Measurements from ENCODE around the gene CCR5AS.

Gene CCR5AS

DNA sequence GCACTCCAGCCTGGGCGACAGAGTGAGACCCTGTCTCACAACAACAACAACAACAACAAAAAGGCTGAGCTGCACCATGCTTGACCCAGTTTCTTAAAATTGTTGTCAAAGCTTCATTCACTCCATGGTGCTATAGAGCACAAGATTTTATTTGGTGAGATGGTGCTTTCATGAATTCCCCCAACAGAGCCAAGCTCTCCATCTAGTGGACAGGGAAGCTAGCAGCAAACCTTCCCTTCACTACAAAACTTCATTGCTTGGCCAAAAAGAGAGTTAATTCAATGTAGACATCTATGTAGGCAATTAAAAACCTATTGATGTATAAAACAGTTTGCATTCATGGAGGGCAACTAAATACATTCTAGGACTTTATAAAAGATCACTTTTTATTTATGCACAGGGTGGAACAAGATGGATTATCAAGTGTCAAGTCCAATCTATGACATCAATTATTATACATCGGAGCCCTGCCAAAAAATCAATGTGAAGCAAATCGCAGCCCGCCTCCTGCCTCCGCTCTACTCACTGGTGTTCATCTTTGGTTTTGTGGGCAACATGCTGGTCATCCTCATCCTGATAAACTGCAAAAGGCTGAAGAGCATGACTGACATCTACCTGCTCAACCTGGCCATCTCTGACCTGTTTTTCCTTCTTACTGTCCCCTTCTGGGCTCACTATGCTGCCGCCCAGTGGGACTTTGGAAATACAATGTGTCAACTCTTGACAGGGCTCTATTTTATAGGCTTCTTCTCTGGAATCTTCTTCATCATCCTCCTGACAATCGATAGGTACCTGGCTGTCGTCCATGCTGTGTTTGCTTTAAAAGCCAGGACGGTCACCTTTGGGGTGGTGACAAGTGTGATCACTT is 34.1 kb downstream of the CCR5AS start:
- ATAC-seq (no peak), DNase-seq (ENCODE audit: low spot score) (no peak)
- Mint-ChIP-seq H3K4me3 (no peak overlapping the region), H3K27ac (no peak overlapping the region), H3K27me3 (ENCODE audit: low read depth) (peaks cover 8% of the 10 kb centered on the region), H3K36me3 (no peaks in the 10 kb centered on the region), H3K9me3 (no peaks in the 10 kb centered on the region), H3K4me1 (peaks cover 13% of the 10 kb centered on the region)
- TF ChIP-seq NFE2L1 (CRISPR knock-in tag; IDR thresholded peaks at IDR 0.05) (no peak), NR1H2 (CRISPR knock-in tag; IDR thresholded peaks at IDR 0.05) (no peak)
- TF ChIP-seq, protein P1, sequence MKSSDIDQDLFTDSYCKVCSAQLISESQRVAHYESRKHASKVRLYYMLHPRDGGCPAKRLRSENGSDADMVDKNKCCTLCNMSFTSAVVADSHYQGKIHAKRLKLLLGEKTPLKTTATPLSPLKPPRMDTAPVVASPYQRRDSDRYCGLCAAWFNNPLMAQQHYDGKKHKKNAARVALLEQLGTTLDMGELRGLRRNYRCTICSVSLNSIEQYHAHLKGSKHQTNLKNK (CRISPR knock-in tag; IDR thresholded peaks at IDR 0.05), result no peak
- TF ChIP-seq, protein P2, sequence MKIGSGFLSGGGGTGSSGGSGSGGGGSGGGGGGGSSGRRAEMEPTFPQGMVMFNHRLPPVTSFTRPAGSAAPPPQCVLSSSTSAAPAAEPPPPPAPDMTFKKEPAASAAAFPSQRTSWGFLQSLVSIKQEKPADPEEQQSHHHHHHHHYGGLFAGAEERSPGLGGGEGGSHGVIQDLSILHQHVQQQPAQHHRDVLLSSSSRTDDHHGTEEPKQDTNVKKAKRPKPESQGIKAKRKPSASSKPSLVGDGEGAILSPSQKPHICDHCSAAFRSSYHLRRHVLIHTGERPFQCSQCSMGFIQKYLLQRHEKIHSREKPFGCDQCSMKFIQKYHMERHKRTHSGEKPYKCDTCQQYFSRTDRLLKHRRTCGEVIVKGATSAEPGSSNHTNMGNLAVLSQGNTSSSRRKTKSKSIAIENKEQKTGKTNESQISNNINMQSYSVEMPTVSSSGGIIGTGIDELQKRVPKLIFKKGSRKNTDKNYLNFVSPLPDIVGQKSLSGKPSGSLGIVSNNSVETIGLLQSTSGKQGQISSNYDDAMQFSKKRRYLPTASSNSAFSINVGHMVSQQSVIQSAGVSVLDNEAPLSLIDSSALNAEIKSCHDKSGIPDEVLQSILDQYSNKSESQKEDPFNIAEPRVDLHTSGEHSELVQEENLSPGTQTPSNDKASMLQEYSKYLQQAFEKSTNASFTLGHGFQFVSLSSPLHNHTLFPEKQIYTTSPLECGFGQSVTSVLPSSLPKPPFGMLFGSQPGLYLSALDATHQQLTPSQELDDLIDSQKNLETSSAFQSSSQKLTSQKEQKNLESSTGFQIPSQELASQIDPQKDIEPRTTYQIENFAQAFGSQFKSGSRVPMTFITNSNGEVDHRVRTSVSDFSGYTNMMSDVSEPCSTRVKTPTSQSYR (CRISPR knock-in tag; IDR thresholded peaks at IDR 0.05), result no peak
- ChIA-PET CTCF (interaction anchor here (0.7 to 5.5 kb wide), 12 partner anchors 9 to 293 kb away, joined by 3 to 68 read pairs (median 4); partner anchors contain the start of genes CCR1 and CCR2), POLR2A (interaction anchor here (0.8 kb wide), 1 partner anchor 9 kb away, joined by 3 read pairs; no protein-coding TSS in a partner anchor)

DNA sequence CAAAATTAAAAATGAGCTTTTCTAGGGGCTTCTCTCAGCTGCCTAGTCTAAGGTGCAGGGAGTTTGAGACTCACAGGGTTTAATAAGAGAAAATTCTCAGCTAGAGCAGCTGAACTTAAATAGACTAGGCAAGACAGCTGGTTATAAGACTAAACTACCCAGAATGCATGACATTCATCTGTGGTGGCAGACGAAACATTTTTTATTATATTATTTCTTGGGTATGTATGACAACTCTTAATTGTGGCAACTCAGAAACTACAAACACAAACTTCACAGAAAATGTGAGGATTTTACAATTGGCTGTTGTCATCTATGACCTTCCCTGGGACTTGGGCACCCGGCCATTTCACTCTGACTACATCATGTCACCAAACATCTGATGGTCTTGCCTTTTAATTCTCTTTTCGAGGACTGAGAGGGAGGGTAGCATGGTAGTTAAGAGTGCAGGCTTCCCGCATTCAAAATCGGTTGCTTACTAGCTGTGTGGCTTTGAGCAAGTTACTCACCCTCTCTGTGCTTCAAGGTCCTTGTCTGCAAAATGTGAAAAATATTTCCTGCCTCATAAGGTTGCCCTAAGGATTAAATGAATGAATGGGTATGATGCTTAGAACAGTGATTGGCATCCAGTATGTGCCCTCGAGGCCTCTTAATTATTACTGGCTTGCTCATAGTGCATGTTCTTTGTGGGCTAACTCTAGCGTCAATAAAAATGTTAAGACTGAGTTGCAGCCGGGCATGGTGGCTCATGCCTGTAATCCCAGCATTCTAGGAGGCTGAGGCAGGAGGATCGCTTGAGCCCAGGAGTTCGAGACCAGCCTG is 35.1 kb downstream of the CCR5AS start:
- ATAC-seq, result no peak
- no peak for DNase-seq (ENCODE audit: low spot score)
- Mint-ChIP-seq H3K9me3 (no peaks in the 10 kb centered on the region), H3K27me3 (ENCODE audit: low read depth) (peaks cover 9% of the 10 kb centered on the region), H3K4me3 (no peak overlapping the region), H3K4me1 (peaks cover 13% of the 10 kb centered on the region), H3K27ac (no peak overlapping the region), H3K36me3 (no peaks in the 10 kb centered on the region)
- TF ChIP-seq ESRRA (CRISPR knock-in tag; IDR thresholded peaks at IDR 0.05; ENCODE audit: borderline replicate concordance) (no peak), OVOL2 (CRISPR knock-in tag; IDR thresholded peaks at IDR 0.05; ENCODE audit: borderline replicate concordance) (no peak), CBFB (CRISPR knock-in tag; IDR thresholded peaks at IDR 0.05; ENCODE audit: low read depth) (no peak), ZNF232 (CRISPR knock-in tag; IDR thresholded peaks at IDR 0.05) (no peak), SMAD3 (CRISPR knock-in tag; IDR thresholded peaks at IDR 0.05; ENCODE audit: borderline replicate concordance) (no peak), ETV6 (CRISPR knock-in tag; IDR thresholded peaks at IDR 0.05) (no peak), CREB1 (CRISPR knock-in tag; IDR thresholded peaks at IDR 0.05) (no peak)
- TF ChIP-seq, protein P3, sequence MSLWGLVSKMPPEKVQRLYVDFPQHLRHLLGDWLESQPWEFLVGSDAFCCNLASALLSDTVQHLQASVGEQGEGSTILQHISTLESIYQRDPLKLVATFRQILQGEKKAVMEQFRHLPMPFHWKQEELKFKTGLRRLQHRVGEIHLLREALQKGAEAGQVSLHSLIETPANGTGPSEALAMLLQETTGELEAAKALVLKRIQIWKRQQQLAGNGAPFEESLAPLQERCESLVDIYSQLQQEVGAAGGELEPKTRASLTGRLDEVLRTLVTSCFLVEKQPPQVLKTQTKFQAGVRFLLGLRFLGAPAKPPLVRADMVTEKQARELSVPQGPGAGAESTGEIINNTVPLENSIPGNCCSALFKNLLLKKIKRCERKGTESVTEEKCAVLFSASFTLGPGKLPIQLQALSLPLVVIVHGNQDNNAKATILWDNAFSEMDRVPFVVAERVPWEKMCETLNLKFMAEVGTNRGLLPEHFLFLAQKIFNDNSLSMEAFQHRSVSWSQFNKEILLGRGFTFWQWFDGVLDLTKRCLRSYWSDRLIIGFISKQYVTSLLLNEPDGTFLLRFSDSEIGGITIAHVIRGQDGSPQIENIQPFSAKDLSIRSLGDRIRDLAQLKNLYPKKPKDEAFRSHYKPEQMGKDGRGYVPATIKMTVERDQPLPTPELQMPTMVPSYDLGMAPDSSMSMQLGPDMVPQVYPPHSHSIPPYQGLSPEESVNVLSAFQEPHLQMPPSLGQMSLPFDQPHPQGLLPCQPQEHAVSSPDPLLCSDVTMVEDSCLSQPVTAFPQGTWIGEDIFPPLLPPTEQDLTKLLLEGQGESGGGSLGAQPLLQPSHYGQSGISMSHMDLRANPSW (CRISPR knock-in tag; conservative IDR thresholded peaks at IDR 0.05; ENCODE audit: low read depth), result no peak
- TF ChIP-seq, protein P4, sequence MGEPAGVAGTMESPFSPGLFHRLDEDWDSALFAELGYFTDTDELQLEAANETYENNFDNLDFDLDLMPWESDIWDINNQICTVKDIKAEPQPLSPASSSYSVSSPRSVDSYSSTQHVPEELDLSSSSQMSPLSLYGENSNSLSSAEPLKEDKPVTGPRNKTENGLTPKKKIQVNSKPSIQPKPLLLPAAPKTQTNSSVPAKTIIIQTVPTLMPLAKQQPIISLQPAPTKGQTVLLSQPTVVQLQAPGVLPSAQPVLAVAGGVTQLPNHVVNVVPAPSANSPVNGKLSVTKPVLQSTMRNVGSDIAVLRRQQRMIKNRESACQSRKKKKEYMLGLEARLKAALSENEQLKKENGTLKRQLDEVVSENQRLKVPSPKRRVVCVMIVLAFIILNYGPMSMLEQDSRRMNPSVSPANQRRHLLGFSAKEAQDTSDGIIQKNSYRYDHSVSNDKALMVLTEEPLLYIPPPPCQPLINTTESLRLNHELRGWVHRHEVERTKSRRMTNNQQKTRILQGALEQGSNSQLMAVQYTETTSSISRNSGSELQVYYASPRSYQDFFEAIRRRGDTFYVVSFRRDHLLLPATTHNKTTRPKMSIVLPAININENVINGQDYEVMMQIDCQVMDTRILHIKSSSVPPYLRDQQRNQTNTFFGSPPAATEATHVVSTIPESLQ (CRISPR knock-in tag; IDR thresholded peaks at IDR 0.05), result no peak
- TF ChIP-seq, protein P5, sequence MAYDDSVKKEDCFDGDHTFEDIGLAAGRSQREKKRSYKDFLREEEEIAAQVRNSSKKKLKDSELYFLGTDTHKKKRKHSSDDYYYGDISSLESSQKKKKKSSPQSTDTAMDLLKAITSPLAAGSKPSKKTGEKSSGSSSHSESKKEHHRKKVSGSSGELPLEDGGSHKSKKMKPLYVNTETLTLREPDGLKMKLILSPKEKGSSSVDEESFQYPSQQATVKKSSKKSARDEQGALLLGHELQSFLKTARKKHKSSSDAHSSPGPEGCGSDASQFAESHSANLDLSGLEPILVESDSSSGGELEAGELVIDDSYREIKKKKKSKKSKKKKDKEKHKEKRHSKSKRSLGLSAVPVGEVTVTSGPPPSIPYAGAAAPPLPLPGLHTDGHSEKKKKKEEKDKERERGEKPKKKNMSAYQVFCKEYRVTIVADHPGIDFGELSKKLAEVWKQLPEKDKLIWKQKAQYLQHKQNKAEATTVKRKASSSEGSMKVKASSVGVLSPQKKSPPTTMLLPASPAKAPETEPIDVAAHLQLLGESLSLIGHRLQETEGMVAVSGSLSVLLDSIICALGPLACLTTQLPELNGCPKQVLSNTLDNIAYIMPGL (CRISPR knock-in tag; IDR thresholded peaks at IDR 0.05), result no peak
- TF ChIP-seq, protein P6, sequence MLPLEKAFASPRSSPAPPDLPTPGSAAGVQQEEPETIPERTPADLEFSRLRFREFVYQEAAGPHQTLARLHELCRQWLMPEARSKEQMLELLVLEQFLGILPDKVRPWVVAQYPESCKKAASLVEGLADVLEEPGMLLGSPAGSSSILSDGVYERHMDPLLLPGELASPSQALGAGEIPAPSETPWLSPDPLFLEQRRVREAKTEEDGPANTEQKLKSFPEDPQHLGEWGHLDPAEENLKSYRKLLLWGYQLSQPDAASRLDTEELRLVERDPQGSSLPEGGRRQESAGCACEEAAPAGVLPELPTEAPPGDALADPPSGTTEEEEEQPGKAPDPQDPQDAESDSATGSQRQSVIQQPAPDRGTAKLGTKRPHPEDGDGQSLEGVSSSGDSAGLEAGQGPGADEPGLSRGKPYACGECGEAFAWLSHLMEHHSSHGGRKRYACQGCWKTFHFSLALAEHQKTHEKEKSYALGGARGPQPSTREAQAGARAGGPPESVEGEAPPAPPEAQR (CRISPR knock-in tag; IDR thresholded peaks at IDR 0.05), result no peak
- TF ChIP-seq, protein P7, sequence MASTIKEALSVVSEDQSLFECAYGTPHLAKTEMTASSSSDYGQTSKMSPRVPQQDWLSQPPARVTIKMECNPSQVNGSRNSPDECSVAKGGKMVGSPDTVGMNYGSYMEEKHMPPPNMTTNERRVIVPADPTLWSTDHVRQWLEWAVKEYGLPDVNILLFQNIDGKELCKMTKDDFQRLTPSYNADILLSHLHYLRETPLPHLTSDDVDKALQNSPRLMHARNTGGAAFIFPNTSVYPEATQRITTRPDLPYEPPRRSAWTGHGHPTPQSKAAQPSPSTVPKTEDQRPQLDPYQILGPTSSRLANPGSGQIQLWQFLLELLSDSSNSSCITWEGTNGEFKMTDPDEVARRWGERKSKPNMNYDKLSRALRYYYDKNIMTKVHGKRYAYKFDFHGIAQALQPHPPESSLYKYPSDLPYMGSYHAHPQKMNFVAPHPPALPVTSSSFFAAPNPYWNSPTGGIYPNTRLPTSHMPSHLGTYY (CRISPR knock-in tag; IDR thresholded peaks at IDR 0.05), result no peak
- CTCF ChIA-PET, result interaction anchor here (0.7 to 5.5 kb wide), 15 partner anchors 10 to 292 kb away, joined by 3 to 68 read pairs (median 4); partner anchors contain the start of genes CCR1 and CCR2
- POLR2A ChIA-PET, result interaction anchor here (0.8 kb wide), 1 partner anchor 8 kb away, joined by 3 read pairs; no protein-coding TSS in a partner anchor
